IgD-negative memory B cell (primary cell): ENCODE results near the gene WDR73. TPM values are rescaled to one million over a fixed set of nuclear protein-coding genes. Genes with fewer than 3 reads are reported as not detected.
A peak's percentile ranks its signal among the peaks of the same experiment; 100 is the strongest.

Source experiments
- H3K27ac Mint-ChIP-seq, 3 donors: one replicate each; pipeline ENCODE4 v1.8.0; 2020 to 2022; ENCODE audit warnings: mild to moderate bottlenecking in 3 of 3, mixed read lengths in 3 of 3, moderate library complexity in 1 of 3
- H3K27me3 Mint-ChIP-seq: one replicate; pipeline ENCODE4 v1.8.0; 2021; ENCODE audit warnings: mixed read lengths
- H3K36me3 Mint-ChIP-seq: one replicate; pipeline ENCODE4 v1.8.0; 2020; ENCODE audit warnings: mild to moderate bottlenecking, mixed read lengths
- H3K4me1 Mint-ChIP-seq, 3 donors: one replicate each; pipeline ENCODE4 v1.8.0; 2020 to 2022; ENCODE audit warnings: mixed read lengths in 3 of 3, mild to moderate bottlenecking in 1 of 3
- H3K4me3 Mint-ChIP-seq, 4 donors: one replicate each; pipeline ENCODE4 v1.8.0; 2020 to 2022; ENCODE audit warnings: mild to moderate bottlenecking in 4 of 4, mixed read lengths in 4 of 4, moderate library complexity in 3 of 4
- H3K9me3 Mint-ChIP-seq, 3 donors: one replicate each; pipeline ENCODE4 v1.8.0; 2020 to 2021; ENCODE audit warnings: mixed read lengths in 3 of 3, mild to moderate bottlenecking in 1 of 3
- polyA plus RNA-seq: library from polyadenylated mRNA; unstranded; fragments of 300-500 nt; fragmentation: Illumina TruSeq; gene quantifications from one replicate; pipeline ENCODE4 v1.2.3, GENCODE V29; 2021

Gene WDR73
- polyA plus RNA-seq, 1 donor from 2014 or later, result 16.4 TPM

GRCh38 chr15:84611631-84612030 is 42.5 kb downstream of the WDR73 start:
- H3K27ac Mint-ChIP-seq, result no peak overlapping the region
- no peak overlapping the region for H3K4me3 Mint-ChIP-seq
- H3K36me3 Mint-ChIP-seq, result peaks cover 12% of the 10 kb centered on the region
- no peaks in the 10 kb centered on the region for H3K27me3 Mint-ChIP-seq
- H3K4me1 Mint-ChIP-seq, result peaks cover 12 to 13% (median 13%) of the 10 kb centered on the region in 3 donors
- no peaks in the 10 kb centered on the region for H3K9me3 Mint-ChIP-seq

- Mint-ChIP-seq H3K36me3 (peaks cover 11% of the 10 kb centered on the region), H3K4me3 (peak overlapping the region in 1 of 4 donors; percentile 9), H3K27ac (peak overlapping the region in 1 of 3 donors; percentile 2), H3K9me3 (no peaks in the 10 kb centered on the region), H3K4me1 (peaks cover 22 to 25% (median 23%) of the 10 kb centered on the region in 3 donors), H3K27me3 (no peaks in the 10 kb centered on the region)
These were observed 44.1 kb downstream of the WDR73 start for GRCh38 chr15:84609818-84610525.

GRCh38 chr15:84608707-84609284 is 45.3 kb downstream of the WDR73 start:
- Mint-ChIP-seq H3K4me3 (no peak overlapping the region), H3K4me1 (peaks cover 26 to 30% (median 29%) of the 10 kb centered on the region in 3 donors), H3K27me3 (no peaks in the 10 kb centered on the region), H3K36me3 (peaks cover 9% of the 10 kb centered on the region), H3K27ac (peak overlapping the region in 1 of 3 donors; percentile 31), H3K9me3 (no peaks in the 10 kb centered on the region)

GRCh38 chr15:84606653-84607120 is 47.4 kb downstream of the WDR73 start:
- H3K4me3 Mint-ChIP-seq, result no peak overlapping the region
- H3K4me1 Mint-ChIP-seq, result peaks cover 35 to 41% (median 40%) of the 10 kb centered on the region in 3 donors

GRCh38 chr15:84605554-84605882 is 48.6 kb downstream of the WDR73 start:
- Mint-ChIP-seq H3K9me3 (no peaks in the 10 kb centered on the region), H3K4me1 (peaks cover 39 to 43% (median 41%) of the 10 kb centered on the region in 3 donors), H3K27me3 (no peaks in the 10 kb centered on the region), H3K27ac (peak overlapping the region in 1 of 3 donors; percentile 77), H3K36me3 (peaks cover 9% of the 10 kb centered on the region), H3K4me3 (peak overlapping the region; percentile 53 to 96 (median 80))

More at GRCh38 chr15:84606653-84607120, 47.4 kb downstream of the WDR73 start:
- H3K36me3 Mint-ChIP-seq, result peaks cover 9% of the 10 kb centered on the region
- no peak overlapping the region for H3K27ac Mint-ChIP-seq
- H3K9me3 Mint-ChIP-seq, result no peaks in the 10 kb centered on the region
- H3K27me3 Mint-ChIP-seq, result no peaks in the 10 kb centered on the region

- H3K4me1 Mint-ChIP-seq, result peaks cover 38 to 42% (median 40%) of the 10 kb centered on the region in 3 donors
- peak overlapping the region; percentile 53 to 96 (median 80) for H3K4me3 Mint-ChIP-seq
- H3K36me3 Mint-ChIP-seq, result peaks cover 9% of the 10 kb centered on the region
- no peaks in the 10 kb centered on the region for H3K27me3 Mint-ChIP-seq
- peak overlapping the region in 2 of 3 donors; percentile 29 to 64 for H3K27ac Mint-ChIP-seq
- no peaks in the 10 kb centered on the region for H3K9me3 Mint-ChIP-seq
These were observed 49.1 kb downstream of the WDR73 start for GRCh38 chr15:84604826-84605553.

GRCh38 chr15:84603630-84604379 is 50.3 kb downstream of the WDR73 start:
- no peaks in the 10 kb centered on the region for H3K9me3 Mint-ChIP-seq
- H3K4me3 Mint-ChIP-seq, result peak overlapping the region; percentile 59 to 96 (median 68)
- H3K27ac Mint-ChIP-seq, result no peak overlapping the region
- H3K27me3 Mint-ChIP-seq, result no peaks in the 10 kb centered on the region
- peaks cover 32 to 43% (median 42%) of the 10 kb centered on the region in 3 donors for H3K4me1 Mint-ChIP-seq
- H3K36me3 Mint-ChIP-seq, result peaks cover 9% of the 10 kb centered on the region

GRCh38 chr15:84601555-84601838 is 52.6 kb downstream of the WDR73 start:
- H3K9me3 Mint-ChIP-seq, result no peaks in the 10 kb centered on the region
- H3K36me3 Mint-ChIP-seq, result peaks cover 4% of the 10 kb centered on the region
- peak overlapping the region in 1 of 3 donors; percentile 91 for H3K27ac Mint-ChIP-seq
- H3K4me1 Mint-ChIP-seq, result peaks cover 40 to 51% (median 50%) of the 10 kb centered on the region in 3 donors
- no peaks in the 10 kb centered on the region for H3K27me3 Mint-ChIP-seq
- peak overlapping the region; percentile 94 to 99 (median 96) for H3K4me3 Mint-ChIP-seq

GRCh38 chr15:84600687-84601554 is 53.2 kb downstream of the WDR73 start, which contains the start of gene ZSCAN2:
Gene ZSCAN2, plus strand, starts transcription at chr15:84601009. Its CDS starts 2,919 bp downstream, at chr15:84603928.
- H3K36me3 Mint-ChIP-seq, result peaks cover 3% of the 10 kb centered on the region
- no peaks in the 10 kb centered on the region for H3K27me3 Mint-ChIP-seq
- H3K9me3 Mint-ChIP-seq, result no peaks in the 10 kb centered on the region
- H3K27ac Mint-ChIP-seq, result peak within 1 kb of the TSS; percentile 86 to 94 (median 91)
- peak within 1 kb of the TSS; percentile 94 to 99 (median 96) for H3K4me3 Mint-ChIP-seq
- peaks cover 38 to 48% (median 47%) of the 10 kb centered on the region in 3 donors for H3K4me1 Mint-ChIP-seq

- H3K4me3 Mint-ChIP-seq, result peak overlapping the region; percentile 94 to 99 (median 96)
- peak overlapping the region; percentile 86 to 94 (median 91) for H3K27ac Mint-ChIP-seq
- no peaks in the 10 kb centered on the region for H3K27me3 Mint-ChIP-seq
- no peaks in the 10 kb centered on the region for H3K9me3 Mint-ChIP-seq
- H3K36me3 Mint-ChIP-seq, result peaks cover 3% of the 10 kb centered on the region
- H3K4me1 Mint-ChIP-seq, result peaks cover 32 to 41% (median 41%) of the 10 kb centered on the region in 3 donors
These were observed 53.8 kb downstream of the WDR73 start for GRCh38 chr15:84600331-84600686.

- no peaks in the 10 kb centered on the region for H3K27me3 Mint-ChIP-seq
- H3K36me3 Mint-ChIP-seq, result no peaks in the 10 kb centered on the region
- H3K9me3 Mint-ChIP-seq, result no peaks in the 10 kb centered on the region
- peak overlapping the region in 2 of 3 donors; percentile 86 to 91 for H3K27ac Mint-ChIP-seq
- H3K4me1 Mint-ChIP-seq, result peaks cover 28 to 37% (median 37%) of the 10 kb centered on the region in 3 donors
- H3K4me3 Mint-ChIP-seq, result peak overlapping the region; percentile 46 to 99 (median 96)
These were observed 54.2 kb downstream of the WDR73 start for GRCh38 chr15:84599906-84600305.

GRCh38 chr15:84598993-84599392 is 55.1 kb downstream of the WDR73 start:
- peak overlapping the region in 2 of 3 donors; percentile 85 to 93 for H3K27ac Mint-ChIP-seq
- H3K4me1 Mint-ChIP-seq, result peaks cover 27 to 32% (median 30%) of the 10 kb centered on the region in 3 donors
- no peaks in the 10 kb centered on the region for H3K36me3 Mint-ChIP-seq
- no peaks in the 10 kb centered on the region for H3K9me3 Mint-ChIP-seq
- no peaks in the 10 kb centered on the region for H3K27me3 Mint-ChIP-seq
- peak overlapping the region; percentile 21 to 97 (median 79) for H3K4me3 Mint-ChIP-seq

GRCh38 chr15:84598250-84598649 is 55.8 kb downstream of the WDR73 start:
- H3K27ac Mint-ChIP-seq, result peak overlapping the region; percentile 76 to 93 (median 85)
- H3K27me3 Mint-ChIP-seq, result peaks cover 1% of the 10 kb centered on the region
- peaks cover 22 to 26% (median 25%) of the 10 kb centered on the region in 3 donors for H3K4me1 Mint-ChIP-seq
- no peaks in the 10 kb centered on the region for H3K9me3 Mint-ChIP-seq
- H3K4me3 Mint-ChIP-seq, result peak overlapping the region; percentile 44 to 97 (median 70)
- H3K36me3 Mint-ChIP-seq, result no peaks in the 10 kb centered on the region

- peaks cover 17 to 22% (median 20%) of the 10 kb centered on the region in 3 donors for H3K4me1 Mint-ChIP-seq
- peaks cover 1% of the 10 kb centered on the region for H3K27me3 Mint-ChIP-seq
- peak overlapping the region in 2 of 3 donors; percentile 76 to 85 for H3K27ac Mint-ChIP-seq
- no peaks in the 10 kb centered on the region for H3K36me3 Mint-ChIP-seq
- H3K9me3 Mint-ChIP-seq, result no peaks in the 10 kb centered on the region
- no peak overlapping the region for H3K4me3 Mint-ChIP-seq
These were observed 56.8 kb downstream of the WDR73 start for GRCh38 chr15:84597296-84597695.
